Adrenal gland (tissue), 5 donors: ENCODE results near the gene SECTM1.

Experiments used
- CTCF ChIP-seq, 6 experiments: fragments of 450-650 bp in 4 of 6; fragments of 200-600 bp in 2 of 6; sonication (generic) in 1 of 6; IDR thresholded peaks; 1 replicate in 5 of 6; 2 replicates in 1 of 6; pipeline versions ENCODE4 v1.5.1 to v1.8.0; 2016 to 2021; ENCODE audit warnings: antibody characterized with exemption in 6 of 6, mild to moderate bottlenecking in 2 of 6, moderate library complexity in 1 of 6
- POLR2A ChIP-seq, 2 donors: fragments of 450-650 bp; IDR thresholded peaks; one replicate each; pipeline ENCODE4 v1.6.1; 2017; ENCODE audit warnings: antibody characterized with exemption in 2 of 2, mild to moderate bottlenecking in 2 of 2, moderate library complexity in 1 of 2
- donor health status: DM: no; HTN: no; CAD: no.

- TF ChIP-seq POLR2A (IDR thresholded peaks at IDR 0.05) (no peak), CTCF (IDR thresholded peaks at IDR 0.05) (no peak)
Observed at GRCh38 chr17:82314012-82314726, 19.4 kb downstream of the SECTM1 start.
